GM19193 (cell line): Measurements from ENCODE around the gene FAM216A.

Experiments used
- POLR2A ChIP-seq: IDR thresholded peaks from 4 replicates; pipeline ENCODE4 v1.6.1; 2011; ENCODE audit not compliant: insufficient read depth, insufficient read length; ENCODE audit errors: extremely low read depth

FAM216A gene

GRCh38 chr12:110537605-110538409, 69.2 kb downstream of the FAM216A start:
- TF ChIP-seq POLR2A: no peak

GRCh38 chr12:110538869-110539622, 70.4 kb downstream of the FAM216A start:
- TF ChIP-seq POLR2A: no peak
